ENCODE data around the gene GGNBP2.

The GGNBP2 gene

DNA sequence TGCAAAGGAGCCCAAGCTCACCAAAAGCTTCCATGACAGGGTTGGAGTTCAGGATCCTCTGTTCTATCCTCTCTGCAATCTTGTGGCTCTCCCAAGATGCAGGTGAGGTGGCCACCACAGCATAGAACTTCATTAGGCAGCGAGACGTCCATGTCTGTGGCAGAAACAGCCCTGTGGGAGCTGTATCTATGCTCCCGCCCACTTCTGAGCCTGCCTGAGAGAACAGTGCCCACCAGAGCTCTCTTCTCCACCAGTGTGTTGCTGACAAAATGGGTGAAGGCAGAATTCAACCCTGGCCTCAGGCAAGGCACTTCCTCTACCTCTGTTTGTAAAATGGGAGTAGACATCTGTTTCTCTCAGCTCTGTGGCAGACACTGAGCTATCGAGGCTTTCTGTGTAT, 28.9 kb upstream of the GGNBP2 start:
- DNase-seq = no peak

DNA sequence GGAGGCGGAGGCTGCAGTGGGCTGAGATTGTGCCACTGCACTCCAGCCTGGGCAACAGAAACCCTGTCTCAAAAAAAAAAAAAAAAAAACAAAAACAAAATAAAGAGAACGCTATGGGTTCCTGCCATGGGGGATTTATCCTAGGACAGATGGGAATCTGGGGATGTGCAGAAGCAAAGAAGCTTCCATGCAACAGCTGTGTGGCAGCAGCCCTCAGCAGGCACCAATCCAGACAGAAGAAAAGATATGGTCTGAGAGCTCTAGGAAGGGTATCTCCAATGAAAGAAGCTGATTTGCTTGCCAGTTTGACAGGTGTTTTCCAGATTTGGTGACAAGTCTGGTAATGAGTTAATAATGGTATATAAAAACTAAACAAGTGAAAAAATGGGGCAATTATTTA, 21.6 kb upstream of the GGNBP2 start:
- DNase-seq = no peak

DNA sequence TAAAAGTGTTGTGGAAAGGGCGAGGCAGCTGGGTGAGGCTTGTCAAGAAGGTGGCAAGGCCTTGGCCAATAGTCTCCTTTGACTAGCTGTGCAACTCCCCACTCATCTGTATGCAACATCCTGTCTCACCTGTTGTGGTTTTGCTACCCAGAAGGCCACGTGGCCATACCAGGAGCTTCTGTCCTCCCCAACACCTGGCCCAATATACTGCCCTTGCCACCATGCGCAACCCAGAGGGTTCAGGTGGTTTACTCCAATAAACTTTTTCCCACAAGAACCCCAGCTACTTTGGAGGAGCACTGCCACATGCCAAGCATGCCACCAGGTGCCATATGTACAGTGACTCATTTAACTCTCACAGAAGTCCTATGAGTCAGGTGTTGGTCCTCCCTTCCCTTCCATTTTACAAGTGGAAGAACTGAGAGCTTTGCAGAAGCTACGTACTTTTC, 20.3 kb upstream of the GGNBP2 start:
- DNase-seq = no peak

DNA sequence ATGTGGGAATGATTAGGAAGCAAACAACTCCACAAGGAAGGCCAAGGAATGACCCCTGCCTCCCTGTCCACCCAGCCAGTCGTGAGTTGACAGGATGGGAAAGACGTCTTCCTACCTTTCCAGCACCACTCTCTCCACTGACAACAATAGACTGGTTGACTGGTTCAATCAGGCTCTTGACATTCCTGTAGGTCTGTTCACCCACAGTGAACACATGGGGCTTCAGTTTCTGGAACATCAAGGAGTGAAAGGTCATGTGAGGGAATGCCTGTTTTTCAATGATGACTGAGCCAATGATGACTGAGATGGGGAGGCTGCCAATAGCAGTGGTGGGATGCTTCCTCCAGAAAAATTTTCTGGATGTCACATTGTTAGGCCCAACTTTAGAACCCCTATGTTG, 19.6 kb upstream of the GGNBP2 start:
- DNase-seq = no peak

DNA sequence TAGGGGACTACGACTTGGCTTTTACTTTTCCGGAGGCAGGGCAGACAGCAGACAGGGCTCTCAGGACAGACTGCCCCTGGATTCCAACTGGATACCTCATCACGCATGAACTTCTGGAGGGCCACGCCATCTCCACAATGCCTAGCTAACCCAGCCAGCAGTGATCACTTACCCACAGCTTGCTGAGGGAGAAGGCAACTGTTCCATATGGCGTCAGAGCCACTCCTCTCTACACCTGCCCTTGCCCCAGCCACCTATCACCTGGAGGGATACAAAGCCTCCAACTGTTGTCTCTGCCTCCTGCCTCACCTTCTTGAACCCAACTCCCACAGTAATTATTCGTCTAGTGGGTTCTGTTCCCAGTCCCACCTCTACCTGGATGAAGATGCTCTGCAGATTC, 18.8 kb upstream of the GGNBP2 start:
- DNase-seq = no peak

DNA sequence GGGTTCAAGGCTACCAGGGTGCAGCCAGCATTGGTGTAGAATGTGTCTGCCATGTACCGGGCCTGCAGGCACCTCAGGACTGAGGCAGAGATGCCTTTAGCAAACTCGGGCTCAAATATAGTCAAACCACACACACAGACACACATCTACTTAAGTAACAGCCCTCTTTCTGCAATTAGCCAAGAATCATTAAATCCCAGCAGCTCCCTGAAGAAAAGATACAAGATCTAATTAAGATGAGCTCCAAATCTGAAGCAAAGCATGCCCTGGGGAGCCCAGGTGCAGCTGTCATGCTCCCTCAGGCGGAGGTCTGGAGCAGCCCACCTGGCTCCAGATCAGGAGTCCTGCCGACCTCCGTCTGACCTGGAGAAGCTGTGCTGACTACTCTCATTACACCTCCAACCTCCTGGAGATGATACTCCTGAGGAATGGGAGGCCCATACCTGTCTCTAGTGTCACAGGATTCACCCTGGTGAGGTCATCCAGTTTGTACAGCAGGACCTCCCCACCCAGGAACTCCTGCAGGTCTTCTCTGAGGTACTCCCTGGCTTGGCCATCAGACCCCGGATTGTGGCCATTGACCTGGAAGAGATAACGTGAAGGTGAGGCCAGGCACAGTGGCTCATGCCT, 17.0 kb upstream of the GGNBP2 start:
- DNase-seq = no peak

DNA sequence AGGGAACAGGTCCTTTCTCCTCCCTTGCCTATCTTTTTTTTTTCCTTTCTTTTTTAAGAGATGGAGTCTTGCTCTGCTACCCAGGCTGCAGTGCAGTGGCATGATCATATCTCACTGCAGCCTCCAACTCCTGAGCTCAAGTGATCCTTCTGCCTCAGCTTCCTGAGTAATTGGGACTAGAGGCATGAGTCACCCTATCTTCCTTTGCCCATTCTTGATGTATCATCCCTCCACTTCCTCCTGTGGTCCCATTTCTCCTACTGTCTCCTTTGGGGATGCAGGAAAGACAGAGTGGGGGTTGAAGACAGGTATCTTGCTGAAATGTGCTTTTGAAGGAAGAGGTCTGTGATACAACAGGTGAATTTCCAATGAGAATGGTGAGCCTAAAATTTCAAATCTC, 15.6 kb upstream of the GGNBP2 start:
- no peak for DNase-seq

DNA sequence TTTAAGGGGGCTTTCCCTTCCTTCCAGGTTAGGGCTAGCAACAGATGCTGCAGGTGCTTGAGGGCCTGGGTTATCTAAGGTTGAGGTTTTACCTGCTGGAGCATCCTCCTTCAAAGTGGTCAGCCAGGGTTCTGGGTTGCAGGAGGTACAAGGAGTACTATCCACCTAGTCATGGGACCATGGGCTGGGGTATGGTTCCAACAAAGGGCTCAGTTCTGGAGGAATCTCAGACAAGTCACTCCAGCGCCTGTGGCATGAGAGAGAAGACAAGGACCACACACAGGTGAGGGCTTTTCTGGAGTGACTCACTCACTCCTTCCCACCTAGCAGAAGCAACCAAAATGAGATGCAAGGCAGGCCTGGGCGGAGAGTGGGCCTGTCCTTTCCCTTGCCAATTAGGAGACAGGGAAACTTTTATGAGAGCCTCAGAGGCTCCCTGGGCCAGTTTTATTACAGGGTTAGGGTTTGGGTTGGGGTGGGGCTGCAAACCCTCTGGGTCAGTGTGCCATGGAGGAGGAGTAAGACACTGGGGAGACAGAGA, 12.2 kb upstream of the GGNBP2 start:
- no peak for DNase-seq

DNA sequence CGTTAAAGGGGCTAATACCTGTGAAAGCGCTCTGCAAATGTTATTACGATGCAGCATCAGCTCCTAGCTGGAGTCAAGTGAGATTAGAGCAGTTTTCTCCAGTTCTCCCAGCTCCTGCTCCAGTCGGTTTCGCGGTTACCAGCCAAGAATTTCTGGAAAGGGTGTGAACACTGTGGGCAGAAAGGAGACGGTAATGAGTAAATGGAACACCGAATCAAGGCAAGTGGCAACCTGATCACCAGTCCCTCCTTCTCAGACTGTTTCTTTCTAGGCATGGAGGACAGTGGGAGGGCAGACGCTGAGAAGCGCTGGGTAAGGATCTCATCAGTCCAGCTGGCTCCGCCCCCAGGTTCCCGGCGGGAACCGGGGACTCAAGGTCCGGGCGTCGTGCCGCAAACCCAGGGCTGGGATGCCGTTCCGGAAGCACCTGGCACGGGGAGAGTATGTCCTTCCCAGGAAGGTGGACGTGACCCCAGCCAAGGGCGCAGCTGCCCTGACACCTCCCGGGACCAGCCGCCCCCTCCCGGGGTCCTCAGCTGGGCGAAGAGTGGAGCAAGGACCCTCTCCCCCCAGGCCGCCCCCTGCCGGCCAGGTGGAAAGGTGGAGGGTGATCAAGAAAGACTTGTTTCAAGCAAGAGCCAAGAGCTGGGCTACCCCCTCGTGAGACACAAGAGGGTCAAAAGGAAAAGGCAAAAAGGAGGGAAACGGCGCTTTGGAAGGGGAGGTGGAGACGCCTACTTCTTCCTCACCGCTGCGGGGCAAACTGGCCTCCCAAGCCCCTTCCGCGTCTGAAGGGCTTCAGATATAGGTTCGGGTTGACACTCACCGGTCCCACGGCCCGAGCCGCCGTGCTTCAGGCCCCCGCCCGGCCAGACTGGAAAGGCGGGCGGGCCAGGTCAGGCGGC, 10.5 kb upstream of the GGNBP2 start:
- peak; percentile 57 for DNase-seq

DNA sequence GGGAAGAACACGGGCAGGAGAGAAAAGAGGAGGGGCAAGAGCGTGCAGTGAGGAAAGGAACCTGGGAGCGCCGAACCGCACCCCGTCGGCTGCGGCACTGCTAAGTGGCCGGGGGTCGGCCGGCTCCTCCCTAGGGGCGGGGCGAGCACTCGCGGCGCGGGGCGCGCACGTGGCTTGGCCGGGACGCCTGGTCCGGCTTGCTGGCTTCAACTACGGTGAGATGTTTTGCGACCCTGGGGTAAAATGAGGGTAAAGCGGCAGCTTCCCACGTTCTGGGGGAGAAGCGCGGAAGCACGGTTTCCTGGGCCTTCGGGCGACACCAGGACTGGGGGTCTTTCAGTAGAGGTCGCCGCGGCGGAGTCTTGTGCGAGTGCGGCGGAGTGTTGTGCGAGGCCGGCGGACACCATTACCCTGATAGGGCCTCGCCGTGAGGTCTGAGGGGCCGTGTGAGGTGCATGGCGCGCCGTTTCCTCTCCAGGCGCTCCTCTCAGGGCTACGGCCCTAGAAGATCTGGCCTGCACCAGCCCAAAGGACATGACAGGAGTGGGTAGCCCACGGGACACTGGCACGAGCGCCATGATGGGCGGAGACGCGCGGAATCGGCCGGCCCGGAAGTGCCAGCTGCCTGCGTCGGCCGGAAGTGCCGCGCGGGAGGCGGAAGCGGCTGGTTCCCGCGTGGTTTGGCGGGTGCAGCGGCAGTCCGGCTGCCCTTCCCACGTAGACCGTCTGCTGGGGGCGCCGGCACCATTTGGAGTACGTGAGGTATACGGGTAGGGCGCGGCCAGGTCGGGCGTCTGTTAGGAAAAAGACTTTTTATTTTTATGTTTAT, 9.7 kb upstream of the GGNBP2 start, which contains the start of the genes MYO19 and PIGW:
TSS of gene MYO19 (minus strand) at position 29 of the 829 bp plus-strand sequence. CDS start 2,330 bp downstream, outside the sequence.
TSS of gene PIGW (plus strand) at position 148 of the 829 bp plus-strand sequence. CDS start 2,115 bp downstream, outside the sequence.
- peak; percentile 89 for DNase-seq

DNA sequence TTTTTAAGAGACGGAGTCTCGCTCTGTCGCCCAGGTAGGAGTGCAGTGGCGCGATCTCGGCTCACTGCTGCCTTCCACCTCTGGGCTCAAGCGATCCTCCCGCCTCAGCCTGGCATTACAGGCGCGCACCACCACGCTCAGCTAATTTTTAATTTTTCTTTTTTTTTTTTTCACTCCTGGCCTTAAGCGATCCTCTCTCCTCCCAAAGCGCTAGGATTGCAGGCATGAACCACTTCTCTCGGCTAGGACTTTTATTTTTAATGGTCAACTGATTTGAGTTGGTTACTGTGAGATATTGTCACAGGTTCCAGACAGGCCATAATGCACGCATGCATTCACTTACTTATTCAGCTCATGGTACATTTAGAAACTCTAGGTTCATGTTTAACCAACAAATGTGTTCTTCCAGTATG, 9.0 kb upstream of the GGNBP2 start:
- no peak for DNase-seq

DNA sequence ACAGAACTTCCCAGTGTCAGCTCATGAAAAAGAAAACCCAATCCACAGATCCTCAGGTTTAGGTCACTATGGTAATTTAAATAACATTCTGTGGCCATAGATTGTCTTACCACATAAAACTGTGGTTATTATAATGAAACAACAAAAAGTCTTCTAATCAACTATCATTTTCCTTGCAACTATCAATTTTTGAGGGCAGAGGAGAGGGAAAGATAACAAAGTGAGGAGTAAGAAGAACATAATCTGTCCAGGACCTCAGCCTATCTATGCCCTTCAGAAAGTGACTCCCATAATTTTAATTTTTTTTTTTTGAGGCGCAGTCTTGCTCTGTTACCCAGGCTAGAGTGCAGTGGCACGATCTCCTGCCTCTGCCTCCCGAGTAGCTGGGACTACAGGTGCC, 4.0 kb upstream of the GGNBP2 start:
- no peak for DNase-seq

DNA sequence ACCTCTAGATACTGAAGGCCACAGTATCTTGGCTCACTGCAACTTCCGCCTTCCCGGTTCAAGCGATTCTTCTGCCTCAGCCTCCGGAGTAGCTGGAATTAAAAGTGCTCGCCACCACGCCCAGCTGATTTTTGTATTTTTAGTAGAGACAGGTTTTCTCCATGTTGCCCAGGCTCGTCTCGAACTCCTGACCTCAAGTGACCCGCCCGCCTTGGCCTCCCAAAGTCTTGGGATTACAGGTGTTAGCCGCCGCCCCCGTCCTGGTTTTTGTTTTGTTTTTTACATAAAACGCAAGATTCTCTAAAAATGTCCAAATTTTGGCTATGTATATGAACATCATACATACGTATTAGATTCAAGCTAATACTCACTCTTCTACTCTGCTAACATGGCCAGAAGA, 2.0 kb upstream of the GGNBP2 start:
- DNase-seq = no peak

DNA sequence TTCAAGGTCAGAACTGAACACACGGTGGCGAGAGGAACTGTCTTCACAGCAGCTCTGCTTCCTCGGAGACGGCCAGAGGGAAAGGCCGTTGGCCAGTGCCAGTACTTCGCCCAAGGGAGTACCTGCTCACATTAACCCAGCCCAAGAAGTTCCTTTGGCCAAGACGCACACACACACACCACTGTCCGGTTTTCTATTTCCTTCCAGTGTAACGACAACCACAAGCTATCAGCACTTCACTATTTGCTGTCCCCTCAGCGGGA, 744 bp upstream of the GGNBP2 start:
- DNase-seq = peak; percentile 19

DNA sequence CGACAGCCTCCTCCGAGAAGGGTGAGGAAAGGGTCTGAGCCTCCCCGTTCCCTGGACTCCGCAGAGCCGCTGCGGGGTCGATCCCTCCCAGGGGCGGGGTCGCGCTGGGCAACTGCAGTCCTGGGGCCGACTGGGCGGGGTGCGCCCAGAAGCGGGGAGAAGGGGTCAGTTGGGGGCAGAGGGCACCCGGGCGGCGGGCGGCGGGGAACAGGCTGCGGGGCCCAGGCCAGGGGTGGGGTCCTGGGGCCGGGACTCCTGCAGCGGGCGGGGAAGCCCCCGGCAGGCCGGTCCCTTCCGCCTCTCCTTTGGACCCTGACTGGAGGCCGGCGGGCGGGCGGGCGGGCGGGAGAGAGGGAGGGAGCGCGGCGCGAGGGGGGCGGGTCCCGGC, 352 bp downstream of the GGNBP2 start:
- no peak for DNase-seq

DNA sequence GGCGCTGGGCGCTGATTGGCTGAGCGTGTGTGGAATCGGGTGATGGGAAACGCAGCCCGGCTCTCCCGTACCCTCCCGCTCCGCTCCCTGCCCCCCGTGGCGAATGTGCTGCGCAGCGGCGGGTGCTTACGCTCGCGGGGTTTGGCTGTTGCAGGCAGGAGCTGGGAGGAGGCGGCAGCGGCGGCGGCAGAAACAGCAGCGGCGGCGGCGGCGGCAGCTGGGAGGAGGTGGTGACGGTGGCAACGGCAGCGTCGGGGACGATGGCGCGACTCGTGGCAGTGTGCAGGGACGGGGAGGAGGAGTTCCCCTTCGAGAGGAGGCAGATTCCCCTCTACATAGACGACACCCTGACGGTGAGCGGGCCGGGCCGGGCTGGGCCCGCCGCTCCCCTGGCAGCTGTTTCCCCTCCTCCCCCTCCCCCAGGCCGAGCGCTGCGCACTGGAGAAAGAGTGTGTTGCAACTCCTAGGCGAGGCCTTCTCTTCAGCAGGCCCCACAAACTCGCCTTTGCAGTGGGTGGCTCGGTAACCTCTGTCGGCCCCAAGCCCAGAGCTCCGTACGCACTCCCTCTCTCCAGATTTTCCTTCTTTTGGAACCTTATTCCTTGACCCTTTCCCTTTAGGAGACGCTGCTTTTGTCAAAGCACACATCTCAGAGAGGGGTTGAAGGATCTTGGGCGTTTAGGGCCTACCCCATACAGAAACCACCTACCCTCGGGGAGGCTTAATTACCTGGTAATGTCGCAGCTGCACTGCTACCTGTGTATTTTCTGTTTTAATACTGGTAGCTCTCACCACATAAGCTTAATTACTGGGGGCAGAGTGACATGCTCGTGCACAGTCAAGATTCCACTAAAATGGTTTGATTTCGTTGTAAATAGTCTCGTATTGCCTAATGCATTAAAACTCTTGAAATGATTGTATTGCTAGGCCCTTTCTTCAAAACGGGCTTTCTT, 1.0 kb downstream of the GGNBP2 start:
- peak; percentile 96 for DNase-seq

DNA sequence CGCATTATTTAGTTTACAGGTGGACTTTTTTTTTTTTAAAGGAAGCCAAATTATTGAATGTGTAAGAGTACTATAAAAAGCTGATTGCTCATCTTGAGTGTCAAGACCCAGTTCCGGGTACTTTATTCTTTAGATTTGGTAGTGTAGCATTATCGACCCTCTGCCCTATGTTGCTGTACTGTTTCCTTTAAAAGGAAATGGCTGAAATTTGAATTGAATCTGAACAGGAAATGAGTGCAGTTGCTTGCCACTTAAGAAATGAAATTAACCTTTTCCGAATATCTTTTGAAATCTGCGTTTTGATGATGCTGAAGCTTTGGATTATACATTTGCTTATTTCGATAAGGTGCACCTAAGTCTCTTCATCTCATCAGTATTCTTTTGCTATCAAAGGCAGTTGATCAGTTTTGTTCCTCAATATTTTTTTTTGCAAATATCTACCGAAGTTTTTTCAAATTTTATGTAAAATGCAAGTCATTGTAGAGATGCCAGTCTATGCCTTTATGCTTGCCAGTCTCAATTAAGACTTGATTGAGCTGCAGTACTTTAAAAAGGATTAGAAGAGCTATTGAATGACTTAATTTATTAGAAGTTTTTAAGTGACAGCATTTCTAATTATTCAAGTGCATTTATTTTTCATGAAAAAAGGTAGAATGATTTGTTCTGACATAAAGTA, 1.8 kb downstream of the GGNBP2 start:
- DNase-seq = no peak

DNA sequence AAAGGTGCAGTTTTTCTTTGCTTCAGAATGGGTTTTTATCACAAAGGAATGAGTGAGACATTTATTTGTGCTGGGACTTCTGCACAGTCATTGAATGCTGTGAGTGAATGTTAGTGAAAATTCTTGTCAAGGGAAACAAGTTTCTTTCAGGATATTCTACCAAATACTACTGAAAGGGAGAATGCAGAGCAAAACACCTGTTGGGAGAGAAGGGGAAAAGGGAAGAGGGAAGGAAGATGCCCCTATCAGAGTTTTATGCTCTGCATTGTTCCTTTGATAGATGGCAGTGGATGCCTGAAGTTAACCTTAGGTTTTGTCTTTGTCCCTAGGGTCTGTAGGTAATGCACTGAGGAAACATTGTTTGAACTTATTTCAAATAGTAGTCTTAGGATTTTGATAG, 3.1 kb downstream of the GGNBP2 start:
- DNase-seq = no peak

DNA sequence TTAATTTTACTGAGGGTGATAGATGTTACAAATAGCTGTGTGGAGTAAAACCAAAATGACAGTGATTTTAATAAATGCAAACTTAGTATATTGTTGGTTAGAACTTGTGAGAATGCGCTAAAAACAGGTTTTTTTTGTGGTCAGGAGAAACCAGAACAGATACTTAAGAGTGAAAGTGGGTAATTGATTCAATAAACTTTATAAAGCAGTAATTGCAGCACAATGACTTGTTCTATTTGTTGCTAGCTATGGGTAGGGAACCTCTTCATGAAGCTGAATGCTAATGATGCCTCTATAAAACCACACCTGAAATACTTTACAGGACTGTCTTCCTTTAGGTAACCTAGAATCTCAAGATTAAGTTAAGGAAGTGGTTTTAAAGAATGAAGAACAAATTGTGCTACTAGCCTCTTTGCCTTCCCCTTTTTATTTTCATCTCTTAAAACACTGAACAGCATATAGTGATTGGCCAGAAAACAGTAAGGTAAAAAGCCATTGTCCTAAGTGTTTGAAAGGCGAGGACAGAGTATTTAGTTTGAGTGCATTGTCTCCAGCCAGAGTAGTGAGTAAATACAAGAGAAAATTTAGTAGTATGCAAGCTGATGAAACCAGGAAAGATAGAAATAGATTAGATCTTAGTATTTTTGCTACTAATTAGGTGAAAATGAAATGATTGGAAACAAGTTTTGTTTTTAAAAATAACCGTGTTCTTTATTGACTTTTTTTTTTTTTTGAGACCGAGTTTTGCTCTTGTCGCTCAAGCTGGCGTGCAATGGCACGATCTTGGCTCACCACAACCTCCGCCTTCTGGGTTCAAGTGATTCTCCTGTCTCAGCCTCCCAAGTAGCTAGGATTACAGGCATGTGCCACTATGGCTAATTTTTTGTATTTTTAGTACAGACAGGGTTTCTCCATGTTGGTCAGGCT, 6.0 kb downstream of the GGNBP2 start:
- no peak for DNase-seq

DNA sequence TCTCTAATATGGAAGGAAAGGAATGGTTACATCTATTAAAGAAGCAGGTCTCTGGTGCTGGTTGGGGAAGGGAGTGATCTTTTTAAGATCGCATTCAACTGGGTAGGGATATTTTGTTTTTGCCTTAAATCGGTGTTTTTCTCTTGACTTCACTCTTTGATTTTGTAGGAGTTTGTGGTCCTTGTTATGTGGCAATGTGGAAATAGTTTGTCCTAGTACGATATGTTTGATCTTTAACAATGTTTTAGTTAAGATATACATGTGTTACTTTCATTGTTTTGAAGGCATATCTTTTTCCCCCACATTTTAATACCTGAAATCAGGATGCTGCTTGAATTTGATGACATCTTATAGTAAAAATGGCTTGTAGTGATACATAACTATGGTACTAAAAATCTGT, 8.7 kb downstream of the GGNBP2 start:
- DNase-seq = no peak

All from CD4-positive, alpha-beta T cell treated with Interleukin-6 for 4 hours (primary cell).